HuH-7.5 (cell line): Measurements from ENCODE around the gene MT1H.
"Not testable (repeated sequence)": the region's sequence is repeated elsewhere in the genome, so short reads cannot be mapped to it uniquely, and the experiment has no call there.

Source experiments
- DNase-seq: peaks from one replicate; pipeline ENCODE4 v3.0.0; 2011; ENCODE audit warnings: low spot score

MT1H gene

DNA sequence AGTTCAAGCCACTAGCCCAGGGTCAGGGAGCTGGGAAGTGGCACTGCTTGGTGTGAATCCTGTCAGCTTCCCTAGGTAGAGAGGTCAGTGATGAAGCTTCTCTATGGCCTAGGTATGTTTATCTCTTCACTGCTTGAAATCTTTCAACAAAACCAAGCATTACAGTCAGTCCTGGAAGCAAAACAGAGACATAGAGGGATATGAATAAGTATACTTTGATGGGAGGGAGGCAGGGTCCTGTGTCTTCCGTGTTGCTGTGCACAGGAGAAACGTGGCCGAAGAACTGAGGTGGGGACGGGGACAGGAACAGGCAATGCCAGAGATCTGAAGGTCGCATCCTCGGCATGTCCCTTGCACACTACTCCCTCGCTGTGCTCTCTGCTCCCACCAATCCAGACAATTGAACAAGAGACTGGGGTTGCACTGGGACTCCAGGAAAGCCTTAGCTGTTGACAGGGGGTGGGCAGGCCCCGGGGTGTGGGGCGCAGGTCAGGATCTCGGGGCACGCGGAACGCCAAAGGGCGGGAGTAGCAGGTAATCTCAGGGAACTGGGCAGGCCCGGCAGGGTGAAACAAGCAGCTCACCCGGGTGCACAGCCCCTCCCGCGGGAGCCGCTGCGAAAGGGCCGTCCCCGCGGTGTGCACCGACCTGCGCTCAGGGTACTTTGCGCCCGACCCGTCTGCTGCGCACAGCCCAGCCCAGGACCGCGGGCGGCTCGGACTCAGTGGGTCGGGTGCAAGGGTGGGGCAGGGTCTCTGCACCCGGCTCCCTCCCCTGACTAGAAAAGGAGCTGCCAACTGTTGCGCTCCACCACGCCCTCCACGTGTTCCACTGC is at the start of gene MT1H:
Gene MT1H, plus strand, starts transcription at position 810 of the 835 bp plus-strand sequence. CDS start 71 bp downstream, outside the sequence.
- DNase-seq, result no peak

DNA sequence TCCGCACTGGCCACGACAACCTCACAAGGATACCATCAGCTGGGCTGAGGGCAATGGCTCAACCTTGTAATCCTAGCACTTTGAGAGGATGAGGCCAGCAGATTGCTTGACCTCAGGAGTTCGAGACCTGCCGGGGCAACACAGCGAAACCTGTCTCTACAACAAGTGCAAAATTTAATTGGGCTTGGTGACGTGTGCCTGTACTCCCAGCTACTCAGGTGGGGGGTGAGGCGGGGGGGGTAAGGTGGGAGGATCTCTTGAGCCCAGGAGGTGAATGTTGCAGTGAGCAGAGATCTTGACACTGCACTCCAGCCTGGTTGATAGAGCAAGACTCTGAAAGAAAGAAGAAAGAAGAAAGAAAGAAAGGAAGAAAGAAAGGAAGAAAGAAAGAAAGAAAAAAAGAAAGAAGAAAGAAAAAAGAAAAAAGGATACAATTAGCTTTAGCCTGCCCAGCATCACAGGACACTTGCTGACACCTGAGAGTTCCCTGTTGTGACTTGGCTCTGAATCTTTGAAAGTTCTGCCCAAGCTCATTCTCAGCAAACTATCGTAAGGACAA is 49.2 kb upstream of the MT1H start:
- DNase-seq, result no peak

DNA sequence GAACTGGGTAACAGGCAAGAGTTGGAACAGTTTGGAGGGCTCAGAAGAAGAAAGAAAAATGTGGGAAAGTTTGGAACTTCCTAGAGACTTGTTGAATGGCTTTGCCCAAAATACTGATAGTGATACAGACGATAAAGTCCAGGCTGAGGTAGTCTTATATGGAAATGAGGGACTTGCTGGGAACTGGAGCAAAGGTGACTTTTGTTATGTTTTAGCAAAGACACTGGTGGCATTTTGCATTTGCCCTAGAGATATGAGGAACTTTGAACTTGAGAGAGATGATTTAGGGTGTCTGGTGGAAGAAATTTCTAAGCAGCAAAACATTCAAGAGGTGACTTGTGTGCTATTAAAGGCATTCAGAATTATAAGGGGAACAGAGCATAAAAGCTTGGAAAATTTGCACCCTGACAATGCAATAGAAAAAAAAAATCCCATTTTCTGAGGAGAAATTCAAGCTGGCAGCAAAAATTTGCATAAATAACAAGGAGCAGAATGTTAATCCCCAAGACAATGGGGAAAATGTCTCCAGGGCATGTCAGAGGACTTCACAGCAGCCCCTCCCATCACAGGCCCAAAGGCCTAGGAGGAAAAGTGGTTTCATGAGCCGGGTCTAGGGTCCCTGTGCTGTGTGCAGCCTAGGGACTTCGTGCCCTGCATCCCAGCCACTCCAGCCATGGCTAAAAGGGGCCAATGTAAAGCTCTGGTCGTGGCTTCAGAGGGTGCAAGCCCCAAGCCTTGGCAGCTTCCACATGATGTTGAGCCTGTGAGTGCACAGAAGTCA is 47.8 kb upstream of the MT1H start:
- DNase-seq, result not testable (repeated sequence)

- DNase-seq, result not testable (repeated sequence)
Measured at GRCh38 chr16:56623184-56623583, 46.4 kb upstream of the MT1H start.

- DNase-seq, result no peak
Measured at GRCh38 chr16:56623637-56624036, 46.0 kb upstream of the MT1H start.

DNA sequence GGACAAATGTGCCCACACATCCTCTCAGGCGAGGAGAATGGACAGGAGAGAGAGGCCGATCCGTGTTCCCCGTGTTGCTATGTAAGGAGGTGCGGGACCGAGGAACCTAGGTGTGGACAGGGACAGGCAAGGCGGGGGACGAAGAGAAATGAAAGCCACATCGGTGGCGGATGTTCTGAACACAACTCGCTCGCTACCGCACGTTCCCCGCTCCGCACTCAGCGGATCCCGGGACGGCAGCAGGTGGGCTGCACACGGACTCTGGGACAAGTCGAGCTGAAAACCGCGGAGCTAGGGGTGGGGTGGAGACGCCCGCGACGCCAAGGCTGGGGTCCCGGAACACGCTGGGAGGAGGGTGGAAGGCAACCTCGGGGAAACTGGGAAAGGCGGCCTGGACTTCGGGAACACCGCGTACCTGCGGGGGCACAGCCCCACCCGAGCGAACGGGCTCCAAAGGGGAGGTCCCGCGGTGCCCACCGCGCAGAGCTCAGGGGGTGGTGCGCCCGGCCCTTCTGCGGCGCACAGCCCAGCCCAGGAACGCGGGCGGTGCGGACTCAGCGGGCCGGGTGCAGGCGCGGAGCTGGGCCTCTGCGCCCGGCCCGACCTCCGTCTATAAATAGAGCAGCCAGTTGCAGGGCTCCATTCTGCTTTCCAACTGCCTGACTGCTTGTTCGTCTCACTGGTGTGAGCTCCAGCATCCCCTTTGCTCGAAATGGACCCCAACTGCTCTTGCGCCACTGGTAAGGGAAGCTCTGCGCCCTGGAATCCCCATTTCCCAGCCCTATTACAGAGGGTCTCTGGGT is 44.3 kb upstream of the MT1H start, which contains the start of gene MT1E:
Gene MT1E, plus strand, starts transcription at position 642 of the 803 bp plus-strand sequence. Its CDS starts 71 bp downstream, at position 713.
- DNase-seq, result peak; percentile 59

DNA sequence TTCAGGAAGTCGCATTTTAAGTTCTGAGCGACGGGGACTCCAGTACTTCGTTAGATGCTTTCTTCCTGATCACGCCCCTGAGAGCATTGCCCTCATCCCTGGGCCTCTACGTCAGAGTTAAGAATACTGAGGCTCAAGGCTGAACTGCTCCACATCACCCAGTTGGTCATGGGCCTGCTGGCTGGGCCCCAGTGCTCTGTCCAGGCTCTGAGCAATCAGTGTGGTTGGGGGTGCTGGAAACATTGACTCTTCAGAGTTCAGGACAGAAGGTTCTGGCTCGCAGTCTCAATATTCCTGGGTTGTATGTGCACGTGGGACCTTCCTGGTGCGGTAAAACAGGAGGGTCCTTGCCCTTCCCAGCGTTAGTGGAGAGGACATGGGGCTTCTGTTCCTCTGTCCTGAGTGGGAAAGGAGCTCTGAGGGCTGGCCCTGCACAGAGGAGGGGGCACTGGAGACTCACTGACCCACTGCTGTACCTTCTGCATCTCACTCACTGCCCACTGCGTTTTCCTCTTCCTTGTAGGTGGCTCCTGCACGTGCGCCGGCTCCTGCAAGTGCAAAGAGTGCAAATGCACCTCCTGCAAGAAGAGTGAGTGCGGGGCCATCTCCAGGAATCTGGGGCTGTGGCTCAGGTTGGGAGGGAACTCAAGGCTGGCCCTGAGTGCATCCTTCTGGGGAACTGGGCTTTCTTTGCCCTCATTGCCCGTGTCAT is 43.5 kb upstream of the MT1H start:
- DNase-seq, result no peak

- no peak for DNase-seq
Measured at GRCh38 chr16:56626685-56627084, 42.9 kb upstream of the MT1H start.

GRCh38 chr16:56628486-56629350 is 40.9 kb upstream of the MT1H start:
- DNase-seq, result no peak

GRCh38 chr16:56629531-56629930 is 40.1 kb upstream of the MT1H start:
- DNase-seq, result no peak

GRCh38 chr16:56630134-56630533 is 39.5 kb upstream of the MT1H start:
- DNase-seq, result no peak

GRCh38 chr16:56631197-56631596 is 38.4 kb upstream of the MT1H start:
- DNase-seq, result no peak

DNA sequence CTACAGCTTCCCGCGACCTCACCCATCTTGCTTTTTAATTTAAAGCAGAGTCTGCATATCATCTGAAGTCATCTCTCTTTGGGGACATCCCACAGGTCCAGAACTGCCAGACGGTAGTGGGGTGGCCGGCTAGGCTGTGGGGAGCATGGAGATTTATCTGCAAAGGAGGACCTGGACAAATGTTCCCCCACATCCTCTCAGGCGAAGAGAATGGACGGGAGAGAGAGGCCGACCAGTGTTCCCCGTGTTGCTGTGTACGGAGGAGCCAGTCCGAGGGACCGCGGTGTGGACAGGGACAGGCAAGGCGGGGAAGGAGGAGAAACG is 37.8 kb upstream of the MT1H start:
- DNase-seq, result no peak

DNA sequence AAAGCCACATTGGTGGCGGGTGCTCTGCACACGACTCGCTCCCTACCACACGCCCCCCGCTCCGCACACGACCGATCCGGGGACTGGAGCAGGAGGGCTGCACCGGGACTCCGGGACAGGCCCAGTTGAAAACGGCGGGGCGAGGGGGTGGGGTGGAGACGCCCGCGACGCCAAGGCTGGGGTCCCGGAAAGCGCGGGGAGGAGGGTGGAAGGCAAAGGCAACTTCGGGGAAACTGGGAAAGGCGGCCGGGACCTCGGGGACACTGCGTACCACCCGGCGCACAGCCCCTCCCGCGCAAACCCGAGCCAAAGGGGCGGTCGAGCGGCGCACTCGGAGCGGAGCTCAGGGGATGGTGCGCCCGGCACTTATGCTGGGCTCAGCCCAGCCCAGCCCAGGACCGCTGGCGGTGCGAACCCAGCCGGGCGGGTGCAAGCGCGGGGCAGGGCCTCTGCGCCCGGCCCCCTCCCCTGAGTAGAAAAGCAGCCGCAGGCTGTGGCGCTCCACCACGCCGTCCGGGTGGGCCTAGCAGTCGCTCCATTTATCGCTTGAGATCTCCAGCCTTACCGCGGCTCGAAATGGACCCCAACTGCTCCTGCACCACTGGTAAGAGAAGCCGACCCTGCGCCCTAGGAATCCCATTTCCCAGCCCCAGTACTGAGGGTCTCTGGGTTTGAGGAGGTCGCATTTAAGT is 37.3 kb upstream of the MT1H start, which contains the start of gene MT1M:
Gene MT1M, plus strand, starts transcription at position 504 of the 692 bp plus-strand sequence. Its CDS starts 73 bp downstream, at position 577.
- no peak for DNase-seq

GRCh38 chr16:56632848-56633365 is 36.7 kb upstream of the MT1H start:
- DNase-seq, result no peak

GRCh38 chr16:56633535-56633934 is 36.1 kb upstream of the MT1H start:
- no peak for DNase-seq

DNA sequence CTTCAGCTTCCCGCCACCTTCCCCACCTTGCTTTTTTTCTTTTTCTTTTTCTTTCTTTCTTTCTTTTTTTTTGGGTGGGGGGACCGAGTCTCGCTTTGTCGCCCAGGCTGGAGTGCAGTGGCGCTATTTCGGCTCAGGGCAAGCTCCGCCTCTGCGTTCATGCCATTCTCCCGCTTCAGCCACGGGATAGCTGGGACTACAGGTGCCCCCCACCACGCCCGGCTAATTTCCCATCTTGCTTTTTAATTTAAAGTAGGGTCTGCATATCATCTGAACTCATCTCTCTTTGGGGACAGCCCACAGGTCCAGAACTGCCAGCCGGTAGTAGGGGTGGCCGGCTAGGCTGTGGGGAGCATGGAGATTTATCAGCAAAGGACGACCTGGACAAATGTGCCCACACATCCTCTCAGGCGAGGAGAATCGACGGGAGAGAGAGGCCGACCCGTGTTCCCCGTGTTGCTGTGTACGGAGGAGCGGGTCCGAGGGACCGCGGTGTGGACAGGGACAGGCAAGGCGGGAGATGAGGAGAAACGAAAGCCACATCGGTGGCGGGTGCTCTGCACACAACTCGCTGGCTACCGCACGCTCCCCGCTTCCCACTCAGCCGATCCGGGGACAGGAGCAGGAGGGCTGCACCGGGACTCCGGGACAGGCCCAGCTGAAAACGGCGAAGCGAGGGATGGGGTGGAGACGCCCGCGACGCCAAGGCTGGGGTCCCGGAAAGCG is 34.7 kb upstream of the MT1H start:
- no peak for DNase-seq

DNA sequence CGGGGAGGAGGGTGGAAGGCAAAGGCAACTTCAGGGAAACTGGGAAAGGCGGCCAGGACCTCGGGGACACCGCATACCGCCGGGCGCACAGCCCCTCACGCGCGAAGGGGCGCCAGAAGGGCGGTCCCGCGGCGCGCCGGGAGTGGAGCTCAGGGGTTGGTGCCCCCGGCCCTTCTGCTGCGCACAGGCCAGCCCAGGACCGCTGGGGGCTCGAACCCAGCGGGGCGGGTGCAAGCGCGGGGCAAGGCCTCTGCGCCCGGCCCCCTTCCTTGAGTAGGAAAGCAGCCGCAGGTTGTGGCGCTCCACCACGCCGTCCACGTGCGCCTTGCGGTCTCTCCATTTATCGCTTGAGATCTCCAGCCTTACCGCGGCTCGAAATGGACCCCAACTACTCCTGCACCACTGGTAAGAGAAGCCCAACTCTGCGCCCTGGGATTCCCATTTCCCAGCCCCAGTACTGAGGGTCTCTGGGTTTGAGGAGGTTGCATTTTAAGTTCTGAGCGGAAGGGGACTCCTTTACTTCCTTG is 34.1 kb upstream of the MT1H start:
- no peak for DNase-seq
